Caco-2 (cell line): Measurements from ENCODE around the gene ABCA13. TPM values are rescaled to one million over a fixed set of nuclear protein-coding genes. Genes with fewer than 3 reads are reported as not detected.

Experiments used
- BruUV-seq: library from RNA; stranded (reverse); fragments of 400-500 nt; replicated peaks from 2 replicates; lab custom pipeline; 2021; lab: Mats Ljungman, UMichigan
- CTCF ChIA-PET: fragments of 300-600 bp; sonication (Branson Sonifier 250); formaldehyde crosslinking; loops from one replicate; lab custom pipeline; 2022; ENCODE audit warnings: antibody characterized with exemption; lab: Charles Lee
- POLR2A ChIA-PET: fragments of 300-600 bp; sonication (Branson Sonifier 250); formaldehyde crosslinking; loops from one replicate; lab custom pipeline; 2022; ENCODE audit warnings: antibody characterized with exemption; lab: Charles Lee
- DNase-seq, 2 experiments: peaks; one replicate each; pipeline versions ENCODE4 v3.0.0 to v3.0.0-alpha.2; 2020 to 2022
- H3K27me3 ChIP-seq: replicated peaks from 2 replicates; pipeline ENCODE4 v1.6.0; 2011; ENCODE audit warnings: low read length; ENCODE audit not compliant: control insufficient read depth, insufficient read depth
- H3K36me3 ChIP-seq: 2 replicates; pipeline ENCODE4 v1.5.1; 2011; ENCODE audit warnings: low read length; ENCODE audit not compliant: control insufficient read depth, insufficient read depth
- H3K4me1 ChIP-seq: fragments of 250-450 bp; sonication (Bioruptor Pico); 2 replicates; pipeline ENCODE4 v1.5.1; 2020; ENCODE audit warnings: mild to moderate bottlenecking
- H3K4me3 ChIP-seq: 2 replicates; pipeline ENCODE4 v1.5.1; 2011; ENCODE audit warnings: low read depth, mild to moderate bottlenecking, control low read depth, low read length
- H3K9me3 ChIP-seq: fragments of 250-450 bp; sonication (Bioruptor Pico); 2 replicates; pipeline ENCODE4 v1.5.1; 2020; ENCODE audit warnings: mild to moderate bottlenecking, moderate library complexity
- H3K27ac Mint-ChIP-seq: one replicate; pipeline ENCODE4 v1.8.0; 2022; ENCODE audit warnings: mixed read lengths; ENCODE audit not compliant: unreplicated experiment
- H3K27me3 Mint-ChIP-seq: one replicate; pipeline ENCODE4 v1.8.0; 2022; ENCODE audit warnings: mixed read lengths; ENCODE audit not compliant: insufficient read depth, unreplicated experiment
- H3K36me3 Mint-ChIP-seq: one replicate; pipeline ENCODE4 v1.8.0; 2022; ENCODE audit warnings: mild to moderate bottlenecking, mixed read lengths; ENCODE audit not compliant: insufficient read depth, unreplicated experiment
- H3K4me1 Mint-ChIP-seq: one replicate; pipeline ENCODE4 v1.8.0; 2022; ENCODE audit warnings: low read depth, mixed read lengths; ENCODE audit not compliant: unreplicated experiment
- H3K4me3 Mint-ChIP-seq: one replicate; pipeline ENCODE4 v1.8.0; 2022; ENCODE audit warnings: mild to moderate bottlenecking, moderate library complexity, mixed read lengths; ENCODE audit not compliant: unreplicated experiment
- H3K9me3 Mint-ChIP-seq: one replicate; pipeline ENCODE4 v1.8.0; 2022; ENCODE audit warnings: mixed read lengths; ENCODE audit not compliant: unreplicated experiment
- intact Hi-C: fragments of 100-400 bp; cut with micrococcal nuclease; formaldehyde crosslinking; loops from one replicate; pipeline ENCODE4 v1.10.0; 2022; ENCODE audit not compliant: unreplicated experiment
- total RNA-seq: library from RNA; stranded (reverse); gene quantifications from 2 replicates; pipeline ENCODE4 v1.2.3, GENCODE V29; 2022
- TF ChIP-seq, protein P1 (sequence below), 2 experiments: fragments of 200-600 bp in 1 of 2; IDR thresholded peaks; 1 replicate in 1 of 2; 2 replicates in 1 of 2; pipeline versions ENCODE4 v1.5.1 to v1.8.0; 2011 to 2022; ENCODE audit warnings: antibody characterized with exemption in 1 of 2, control low read depth in 1 of 2, inconsistent platforms in 1 of 2, low read depth in 1 of 2, low read length in 1 of 2, mild to moderate bottlenecking in 1 of 2, moderate library complexity in 1 of 2; ENCODE audit not compliant: insufficient read depth in 1 of 2, severe bottlenecking in 1 of 2, unreplicated experiment in 1 of 2

The ABCA13 gene
- total RNA-seq, 1 experiment from 2014 or later, result 0.07 TPM

- Histone ChIP-seq H3K4me3 (no peak overlapping the region), H3K36me3 (no peaks in the 10 kb centered on the region), H3K4me1 (no peaks in the 10 kb centered on the region), H3K27me3 (no peaks in the 10 kb centered on the region), H3K9me3 (no peaks in the 10 kb centered on the region)
- no peak for DNase-seq
- ChIA-PET CTCF (no interaction called here), POLR2A (no interaction called here)
- Mint-ChIP-seq H3K36me3 (no peaks in the 10 kb centered on the region), H3K4me3 (no peak overlapping the region), H3K9me3 (no peaks in the 10 kb centered on the region), H3K4me1 (no peaks in the 10 kb centered on the region), H3K27ac (no peak overlapping the region), H3K27me3 (peaks cover 22% of the 10 kb centered on the region)
- intact Hi-C loops, result loop anchor here (10.0 kb wide), 1 partner anchor 77 kb away; no protein-coding TSS in a partner anchor
- TF ChIP-seq, protein P1, sequence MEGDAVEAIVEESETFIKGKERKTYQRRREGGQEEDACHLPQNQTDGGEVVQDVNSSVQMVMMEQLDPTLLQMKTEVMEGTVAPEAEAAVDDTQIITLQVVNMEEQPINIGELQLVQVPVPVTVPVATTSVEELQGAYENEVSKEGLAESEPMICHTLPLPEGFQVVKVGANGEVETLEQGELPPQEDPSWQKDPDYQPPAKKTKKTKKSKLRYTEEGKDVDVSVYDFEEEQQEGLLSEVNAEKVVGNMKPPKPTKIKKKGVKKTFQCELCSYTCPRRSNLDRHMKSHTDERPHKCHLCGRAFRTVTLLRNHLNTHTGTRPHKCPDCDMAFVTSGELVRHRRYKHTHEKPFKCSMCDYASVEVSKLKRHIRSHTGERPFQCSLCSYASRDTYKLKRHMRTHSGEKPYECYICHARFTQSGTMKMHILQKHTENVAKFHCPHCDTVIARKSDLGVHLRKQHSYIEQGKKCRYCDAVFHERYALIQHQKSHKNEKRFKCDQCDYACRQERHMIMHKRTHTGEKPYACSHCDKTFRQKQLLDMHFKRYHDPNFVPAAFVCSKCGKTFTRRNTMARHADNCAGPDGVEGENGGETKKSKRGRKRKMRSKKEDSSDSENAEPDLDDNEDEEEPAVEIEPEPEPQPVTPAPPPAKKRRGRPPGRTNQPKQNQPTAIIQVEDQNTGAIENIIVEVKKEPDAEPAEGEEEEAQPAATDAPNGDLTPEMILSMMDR (IDR thresholded peaks at IDR 0.05; ENCODE audit: insufficient read depth in 1 of 2, low read depth in 1 of 2, low read length in 1 of 2, severe bottlenecking in 1 of 2, unreplicated experiment in 1 of 2), result no peak
- no TSS peak for BruUV-seq
Measured at GRCh38 chr7:48411619-48412018, 240.4 kb downstream of the ABCA13 start.

DNA sequence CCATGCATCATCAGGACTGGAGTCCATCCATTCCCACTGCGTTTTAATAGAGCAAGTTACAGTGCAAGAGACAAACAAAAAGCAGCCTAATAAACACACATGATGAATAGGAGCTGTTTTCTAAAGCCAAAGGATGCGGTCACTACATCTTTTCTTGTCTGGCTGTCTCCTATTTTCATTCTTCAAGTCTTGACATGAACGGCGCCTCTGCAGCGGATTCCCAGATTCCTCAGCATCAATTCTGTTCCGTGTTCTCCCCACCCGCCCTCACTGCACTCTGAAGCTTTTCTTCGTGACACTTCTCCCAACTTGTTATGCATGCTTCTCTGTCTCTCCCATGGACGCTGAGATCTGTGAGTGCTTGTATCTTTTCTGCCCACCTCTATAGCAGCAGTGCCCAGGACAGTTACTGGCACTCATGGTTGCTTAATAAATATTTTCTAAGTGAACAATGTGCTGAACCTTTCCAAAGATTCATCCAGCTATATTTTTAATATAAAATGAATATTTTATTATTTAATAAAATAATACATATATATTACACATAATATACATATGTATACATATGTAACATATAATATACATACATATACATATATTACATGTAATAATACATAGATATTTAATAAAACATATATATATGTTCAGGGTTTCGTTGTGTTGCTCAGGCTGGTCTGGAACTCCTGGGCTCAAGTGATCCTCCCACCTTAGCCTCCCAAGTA is 242.9 kb downstream of the ABCA13 start:
- H3K36me3 Mint-ChIP-seq, result no peaks in the 10 kb centered on the region
- H3K4me3 Mint-ChIP-seq, result no peak overlapping the region
- BruUV-seq, result no TSS peak
- no peaks in the 10 kb centered on the region for H3K27me3 ChIP-seq
- DNase-seq, result no peak
- H3K9me3 Mint-ChIP-seq, result no peaks in the 10 kb centered on the region
- intact Hi-C loops, result loop anchor here (10.0 kb wide), 1 partner anchor 79 kb away; no protein-coding TSS in a partner anchor
- no peaks in the 10 kb centered on the region for H3K9me3 ChIP-seq
- no peak overlapping the region for H3K4me3 ChIP-seq
- no peaks in the 10 kb centered on the region for H3K4me1 ChIP-seq
- TF ChIP-seq, protein P1 (IDR thresholded peaks at IDR 0.05; ENCODE audit: insufficient read depth in 1 of 2, low read depth in 1 of 2, low read length in 1 of 2, severe bottlenecking in 1 of 2, unreplicated experiment in 1 of 2), result no peak
- ChIA-PET CTCF (no interaction called here), POLR2A (no interaction called here)
- no peaks in the 10 kb centered on the region for H3K4me1 Mint-ChIP-seq
- peaks cover 20% of the 10 kb centered on the region for H3K27me3 Mint-ChIP-seq
- no peak overlapping the region for H3K27ac Mint-ChIP-seq
- H3K36me3 ChIP-seq, result no peaks in the 10 kb centered on the region

DNA sequence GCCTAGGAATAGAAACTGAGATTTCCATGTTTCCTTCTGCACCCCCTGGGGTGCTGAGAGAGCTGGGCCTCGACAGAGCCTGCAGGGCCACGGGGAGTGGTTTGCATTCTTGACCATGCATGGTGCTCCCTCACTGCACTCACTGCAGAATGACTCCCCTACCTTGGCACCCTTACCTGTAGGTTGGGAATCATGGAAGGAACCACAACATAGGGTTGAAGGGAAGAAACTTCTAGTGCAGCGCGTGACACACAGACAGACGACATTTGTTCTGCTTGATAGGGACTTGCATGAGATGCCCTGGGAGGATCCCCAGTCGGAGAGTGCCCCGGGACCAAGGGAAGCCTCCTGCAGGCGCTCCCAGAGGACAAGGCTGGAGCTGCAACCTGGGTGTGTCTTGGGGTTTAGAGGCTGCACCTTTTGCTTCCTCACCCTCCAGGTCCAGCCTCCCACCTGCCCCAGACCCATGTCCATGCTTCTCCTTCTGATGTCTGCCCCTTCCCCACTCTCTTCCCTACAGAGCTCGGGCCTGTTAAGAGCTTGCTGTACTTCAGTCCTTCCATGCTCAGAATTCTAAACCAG is 245.2 kb downstream of the ABCA13 start:
- no peaks in the 10 kb centered on the region for H3K9me3 Mint-ChIP-seq
- no peak for DNase-seq
- Histone ChIP-seq H3K27me3 (no peaks in the 10 kb centered on the region), H3K9me3 (no peaks in the 10 kb centered on the region), H3K4me1 (no peaks in the 10 kb centered on the region), H3K4me3 (no peak overlapping the region), H3K36me3 (no peaks in the 10 kb centered on the region)
- no peaks in the 10 kb centered on the region for H3K4me1 Mint-ChIP-seq
- intact Hi-C loops, result loop anchor here (10.0 kb wide), 1 partner anchor 82 kb away; no protein-coding TSS in a partner anchor
- TF ChIP-seq, protein P1 (IDR thresholded peaks at IDR 0.05; ENCODE audit: insufficient read depth in 1 of 2, low read depth in 1 of 2, low read length in 1 of 2, severe bottlenecking in 1 of 2, unreplicated experiment in 1 of 2), result no peak
- no peak overlapping the region for H3K27ac Mint-ChIP-seq
- no peak overlapping the region for H3K4me3 Mint-ChIP-seq
- BruUV-seq, result no TSS peak
- H3K27me3 Mint-ChIP-seq, result peaks cover 12% of the 10 kb centered on the region
- ChIA-PET CTCF (interaction anchor here (0.7 kb wide), 1 partner anchor 95 kb away, joined by 4 read pairs; no protein-coding TSS in a partner anchor), POLR2A (no interaction called here)
- no peaks in the 10 kb centered on the region for H3K36me3 Mint-ChIP-seq
